ENCODE results near the gene ARG1.

The ARG1 gene

GRCh38 chr6:131575834-131576478 lies 2.9 kb downstream of the ARG1 start:
- Histone ChIP-seq H3K9ac (ENCODE audit: low read depth in 1 of 2, low read length in 2 of 2) (no peak overlapping the region), H3K36me3 (ENCODE audit: control insufficient read depth in 1 of 2, insufficient read depth in 2 of 2, low read length in 2 of 2) (peaks cover 14 to 31% of the 10 kb centered on the region in 2 donors), H3K27ac (ENCODE audit: low read depth, low read length) (no peak overlapping the region)

DNA sequence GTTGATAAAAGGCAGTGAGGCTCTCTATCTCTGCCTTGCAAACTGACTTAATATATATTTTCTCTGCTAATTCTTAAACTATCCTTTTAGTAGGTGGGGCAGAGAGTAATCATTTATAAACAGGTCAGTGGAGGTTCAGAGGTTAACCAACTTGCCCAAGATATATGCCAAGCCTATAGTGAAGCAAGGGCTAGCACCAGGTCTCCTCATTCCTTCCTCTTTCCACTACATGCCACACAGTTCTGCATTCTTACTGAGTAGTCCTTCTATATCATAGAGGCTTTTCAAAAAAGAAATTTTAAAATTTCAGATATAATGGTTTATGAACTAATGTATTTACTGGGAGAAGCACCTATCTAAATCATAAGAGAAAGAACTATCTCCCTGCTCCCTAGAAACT lies 8.5 kb downstream of the ARG1 start:
- Histone ChIP-seq H3K9me3 (ENCODE audit: control insufficient read depth in 1 of 2, low read length in 2 of 2) (no peaks in the 10 kb centered on the region), H3K36me3 (ENCODE audit: control insufficient read depth in 1 of 2, insufficient read depth in 2 of 2, low read length in 2 of 2) (peaks cover 19 to 55% of the 10 kb centered on the region in 2 donors), H3K27me3 (ENCODE audit: control insufficient read depth in 1 of 2, insufficient read depth in 2 of 2, low read length in 2 of 2) (no peaks in the 10 kb centered on the region), H3K4me3 (ENCODE audit: low read depth in 1 of 2, low read length in 2 of 2) (no peak overlapping the region), H3K9ac (ENCODE audit: low read depth in 1 of 2, low read length in 2 of 2) (no peak overlapping the region), H3K4me1 (ENCODE audit: control insufficient read depth in 1 of 2, insufficient read depth in 2 of 2, low read length in 2 of 2) (no peaks in the 10 kb centered on the region), H3K27ac (ENCODE audit: low read depth, low read length) (no peak overlapping the region)

More at GRCh38 chr6:131575834-131576478, 2.9 kb downstream of the ARG1 start:
- Histone ChIP-seq H3K4me1 (ENCODE audit: control insufficient read depth in 1 of 2, insufficient read depth in 2 of 2, low read length in 2 of 2) (no peaks in the 10 kb centered on the region), H3K9me3 (ENCODE audit: control insufficient read depth in 1 of 2, low read length in 2 of 2) (no peaks in the 10 kb centered on the region), H3K27me3 (ENCODE audit: control insufficient read depth in 1 of 2, insufficient read depth in 2 of 2, low read length in 2 of 2) (no peaks in the 10 kb centered on the region), H3K4me3 (ENCODE audit: low read depth in 1 of 2, low read length in 2 of 2) (no peak overlapping the region)

- Histone ChIP-seq H3K27me3 (ENCODE audit: control insufficient read depth in 1 of 2, insufficient read depth in 2 of 2, low read length in 2 of 2) (no peaks in the 10 kb centered on the region), H3K4me3 (ENCODE audit: low read depth in 1 of 2, low read length in 2 of 2) (no peak overlapping the region), H3K9me3 (ENCODE audit: control insufficient read depth in 1 of 2, low read length in 2 of 2) (no peaks in the 10 kb centered on the region), H3K27ac (ENCODE audit: low read depth, low read length) (no peak overlapping the region), H3K4me1 (ENCODE audit: control insufficient read depth in 1 of 2, insufficient read depth in 2 of 2, low read length in 2 of 2) (no peaks in the 10 kb centered on the region), H3K9ac (ENCODE audit: low read depth in 1 of 2, low read length in 2 of 2) (no peak overlapping the region), H3K36me3 (ENCODE audit: control insufficient read depth in 1 of 2, insufficient read depth in 2 of 2, low read length in 2 of 2) (peaks cover 32 to 71% of the 10 kb centered on the region in 2 donors)
Measured at GRCh38 chr6:131586543-131586942, 13.5 kb downstream of the ARG1 start.

DNA sequence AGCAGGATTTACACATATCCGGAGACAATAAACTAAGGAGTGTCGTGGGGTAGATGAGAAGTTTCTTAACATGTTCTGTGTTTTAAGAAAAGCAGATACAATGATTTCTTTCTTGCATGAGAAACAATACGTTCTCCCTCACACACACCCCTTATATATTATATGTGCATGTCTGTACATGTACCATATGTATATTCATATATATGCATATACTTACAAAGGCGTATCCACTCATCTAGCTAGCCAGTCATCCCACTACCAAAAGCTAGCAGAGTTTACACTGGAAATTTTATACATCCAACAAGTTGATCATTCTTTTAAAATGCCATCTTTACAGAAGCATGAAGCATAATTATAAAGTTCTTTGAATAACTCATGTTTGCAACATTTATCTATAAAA lies 14.9 kb downstream of the ARG1 start:
- Histone ChIP-seq H3K9me3 (ENCODE audit: control insufficient read depth in 1 of 2, low read length in 2 of 2) (no peaks in the 10 kb centered on the region), H3K4me1 (ENCODE audit: control insufficient read depth in 1 of 2, insufficient read depth in 2 of 2, low read length in 2 of 2) (no peaks in the 10 kb centered on the region), H3K4me3 (ENCODE audit: low read depth in 1 of 2, low read length in 2 of 2) (no peak overlapping the region), H3K27ac (ENCODE audit: low read depth, low read length) (no peak overlapping the region), H3K27me3 (ENCODE audit: control insufficient read depth in 1 of 2, insufficient read depth in 2 of 2, low read length in 2 of 2) (no peaks in the 10 kb centered on the region), H3K9ac (ENCODE audit: low read depth in 1 of 2, low read length in 2 of 2) (no peak overlapping the region), H3K36me3 (ENCODE audit: control insufficient read depth in 1 of 2, insufficient read depth in 2 of 2, low read length in 2 of 2) (peaks cover 38 to 76% of the 10 kb centered on the region in 2 donors)

DNA sequence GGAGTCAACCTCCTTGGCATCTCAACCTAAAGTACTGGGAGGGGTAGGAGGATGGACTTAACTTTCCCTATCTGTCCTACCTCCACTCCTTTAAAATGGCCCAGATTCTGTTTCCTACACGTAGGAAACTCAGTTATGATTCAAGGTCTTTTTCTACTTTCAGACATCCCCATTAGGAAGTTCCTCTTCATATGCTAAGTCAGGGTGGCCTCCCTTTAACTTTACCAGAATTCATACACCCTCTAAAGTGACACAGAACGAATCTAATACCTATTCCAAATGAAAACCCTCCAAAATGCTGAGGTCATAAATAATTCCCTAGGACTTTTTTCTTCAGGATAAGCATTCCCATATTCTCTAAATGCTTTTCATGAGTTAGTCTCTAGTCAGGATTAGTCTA lies 15.6 kb downstream of the ARG1 start:
- Histone ChIP-seq H3K36me3 (ENCODE audit: control insufficient read depth in 1 of 2, insufficient read depth in 2 of 2, low read length in 2 of 2) (peaks cover 38 to 72% of the 10 kb centered on the region in 2 donors), H3K4me1 (ENCODE audit: control insufficient read depth in 1 of 2, insufficient read depth in 2 of 2, low read length in 2 of 2) (no peaks in the 10 kb centered on the region), H3K9ac (ENCODE audit: low read depth in 1 of 2, low read length in 2 of 2) (no peak overlapping the region), H3K4me3 (ENCODE audit: low read depth in 1 of 2, low read length in 2 of 2) (no peak overlapping the region), H3K27me3 (ENCODE audit: control insufficient read depth in 1 of 2, insufficient read depth in 2 of 2, low read length in 2 of 2) (no peaks in the 10 kb centered on the region), H3K9me3 (ENCODE audit: control insufficient read depth in 1 of 2, low read length in 2 of 2) (no peaks in the 10 kb centered on the region), H3K27ac (ENCODE audit: low read depth, low read length) (no peak overlapping the region)

DNA sequence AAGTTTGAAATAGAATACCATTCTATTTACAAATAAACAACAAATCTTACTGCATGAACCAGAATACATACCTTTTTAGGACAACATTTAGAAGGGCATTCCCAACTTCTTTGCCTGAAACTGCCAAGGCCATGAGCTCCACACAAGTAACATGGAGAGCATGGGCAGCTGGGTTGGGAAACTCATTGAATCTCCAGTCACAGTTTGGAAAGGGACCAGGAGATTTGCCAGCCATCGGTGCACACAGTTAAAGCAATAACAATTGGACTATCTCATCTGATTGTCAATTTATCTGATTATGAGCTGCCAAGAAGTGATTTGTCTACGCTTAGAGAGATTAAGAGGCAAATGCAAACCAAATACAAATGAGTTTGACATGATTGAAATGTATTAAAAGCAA lies 19.9 kb downstream of the ARG1 start:
- Histone ChIP-seq H3K9ac (ENCODE audit: low read depth in 1 of 2, low read length in 2 of 2) (no peak overlapping the region), H3K27me3 (ENCODE audit: control insufficient read depth in 1 of 2, insufficient read depth in 2 of 2, low read length in 2 of 2) (no peaks in the 10 kb centered on the region), H3K36me3 (ENCODE audit: control insufficient read depth in 1 of 2, insufficient read depth in 2 of 2, low read length in 2 of 2) (peaks cover 56 to 84% of the 10 kb centered on the region in 2 donors), H3K9me3 (ENCODE audit: control insufficient read depth in 1 of 2, low read length in 2 of 2) (no peaks in the 10 kb centered on the region), H3K27ac (ENCODE audit: low read depth, low read length) (no peak overlapping the region), H3K4me3 (ENCODE audit: low read depth in 1 of 2, low read length in 2 of 2) (no peak overlapping the region), H3K4me1 (ENCODE audit: control insufficient read depth in 1 of 2, insufficient read depth in 2 of 2, low read length in 2 of 2) (no peaks in the 10 kb centered on the region)

- Histone ChIP-seq H3K9me3 (ENCODE audit: control insufficient read depth in 1 of 2, low read length in 2 of 2) (no peaks in the 10 kb centered on the region), H3K9ac (ENCODE audit: low read depth in 1 of 2, low read length in 2 of 2) (no peak overlapping the region), H3K27ac (ENCODE audit: low read depth, low read length) (no peak overlapping the region), H3K36me3 (ENCODE audit: control insufficient read depth in 1 of 2, insufficient read depth in 2 of 2, low read length in 2 of 2) (peaks cover 55 to 85% of the 10 kb centered on the region in 2 donors), H3K4me3 (ENCODE audit: low read depth in 1 of 2, low read length in 2 of 2) (no peak overlapping the region), H3K27me3 (ENCODE audit: control insufficient read depth in 1 of 2, insufficient read depth in 2 of 2, low read length in 2 of 2) (no peaks in the 10 kb centered on the region), H3K4me1 (ENCODE audit: control insufficient read depth in 1 of 2, insufficient read depth in 2 of 2, low read length in 2 of 2) (no peaks in the 10 kb centered on the region)
Measured at GRCh38 chr6:131594074-131594473, 21.0 kb downstream of the ARG1 start.

DNA sequence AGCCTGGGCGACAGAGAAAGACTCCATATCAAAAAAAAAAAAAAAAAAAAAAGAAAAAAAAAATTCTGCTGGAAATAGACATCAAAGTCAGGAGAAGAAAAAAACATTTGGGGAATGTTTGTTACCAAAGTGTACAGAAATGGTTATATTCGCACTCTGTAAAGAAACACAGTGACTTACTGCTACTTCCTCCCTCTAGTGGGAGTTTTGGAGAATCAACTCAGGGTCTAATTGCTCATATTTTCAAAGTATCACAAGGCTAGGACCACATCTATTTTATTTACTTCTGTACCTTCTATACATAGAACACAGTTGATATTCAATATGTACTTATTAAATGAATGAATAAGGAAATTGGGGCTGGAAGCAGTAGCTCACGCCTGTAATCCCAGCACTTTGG lies 24.4 kb downstream of the ARG1 start:
- H3K36me3 ChIP-seq (ENCODE audit: control insufficient read depth in 1 of 2, insufficient read depth in 2 of 2, low read length in 2 of 2) = peaks cover 48 to 84% of the 10 kb centered on the region in 2 donors
- no peaks in the 10 kb centered on the region for H3K9me3 ChIP-seq (ENCODE audit: control insufficient read depth in 1 of 2, low read length in 2 of 2)
- no peaks in the 10 kb centered on the region for H3K27me3 ChIP-seq (ENCODE audit: control insufficient read depth in 1 of 2, insufficient read depth in 2 of 2, low read length in 2 of 2)
- no peak overlapping the region for H3K4me3 ChIP-seq (ENCODE audit: low read depth in 1 of 2, low read length in 2 of 2)
- no peak overlapping the region for H3K27ac ChIP-seq (ENCODE audit: low read depth, low read length)
- H3K9ac ChIP-seq (ENCODE audit: low read depth in 1 of 2, low read length in 2 of 2) = no peak overlapping the region
- no peaks in the 10 kb centered on the region for H3K4me1 ChIP-seq (ENCODE audit: control insufficient read depth in 1 of 2, insufficient read depth in 2 of 2, low read length in 2 of 2)

- H3K4me1 ChIP-seq (ENCODE audit: control insufficient read depth in 1 of 2, insufficient read depth in 2 of 2, low read length in 2 of 2) = no peaks in the 10 kb centered on the region
- H3K4me3 ChIP-seq (ENCODE audit: low read depth in 1 of 2, low read length in 2 of 2) = no peak overlapping the region
- no peaks in the 10 kb centered on the region for H3K9me3 ChIP-seq (ENCODE audit: control insufficient read depth in 1 of 2, low read length in 2 of 2)
- H3K27me3 ChIP-seq (ENCODE audit: control insufficient read depth in 1 of 2, insufficient read depth in 2 of 2, low read length in 2 of 2) = no peaks in the 10 kb centered on the region
- no peak overlapping the region for H3K27ac ChIP-seq (ENCODE audit: low read depth, low read length)
- H3K9ac ChIP-seq (ENCODE audit: low read depth in 1 of 2, low read length in 2 of 2) = no peak overlapping the region
- H3K36me3 ChIP-seq (ENCODE audit: control insufficient read depth in 1 of 2, insufficient read depth in 2 of 2, low read length in 2 of 2) = peaks cover 34 to 80% of the 10 kb centered on the region in 2 donors
Measured at GRCh38 chr6:131600716-131601115, 27.7 kb downstream of the ARG1 start.

- Histone ChIP-seq H3K9ac (ENCODE audit: low read depth in 1 of 2, low read length in 2 of 2) (no peak overlapping the region), H3K27ac (ENCODE audit: low read depth, low read length) (no peak overlapping the region), H3K36me3 (ENCODE audit: control insufficient read depth in 1 of 2, insufficient read depth in 2 of 2, low read length in 2 of 2) (peaks cover 25 to 78% of the 10 kb centered on the region in 2 donors), H3K4me1 (ENCODE audit: control insufficient read depth in 1 of 2, insufficient read depth in 2 of 2, low read length in 2 of 2) (no peaks in the 10 kb centered on the region), H3K9me3 (ENCODE audit: control insufficient read depth in 1 of 2, low read length in 2 of 2) (no peaks in the 10 kb centered on the region), H3K27me3 (ENCODE audit: control insufficient read depth in 1 of 2, insufficient read depth in 2 of 2, low read length in 2 of 2) (no peaks in the 10 kb centered on the region), H3K4me3 (ENCODE audit: low read depth in 1 of 2, low read length in 2 of 2) (no peak overlapping the region)
Measured at GRCh38 chr6:131602781-131603312, 29.8 kb downstream of the ARG1 start.
